DND-41 (cell line): ENCODE data around the gene C9orf72.
"Not testable (repeated sequence)": the region's sequence is repeated elsewhere in the genome, so short reads cannot be mapped to it uniquely, and the experiment has no call there.

ENCODE experiments used
- ATAC-seq: fragments of 200-7000 bp; cut with Tn5 transposase; 3 replicates; pipeline ENCODE4 v1.9.1; 2021; ENCODE audit warnings: low read depth; ENCODE audit not compliant: insufficient read depth
- DNase-seq: peaks from one replicate; pipeline ENCODE4 v3.0.0-alpha.2; 2020
- H2AFZ ChIP-seq: 2 replicates; pipeline ENCODE4 v1.6.0; 2012; ENCODE audit warnings: low read depth, low read length
- H3K27ac ChIP-seq: 2 replicates; pipeline ENCODE4 v1.5.1; 2012; ENCODE audit warnings: low read length, inconsistent platforms
- H3K27me3 ChIP-seq: fragments of 200-600 bp; sonication (generic); 2 replicates; pipeline ENCODE4 v1.6.0; 2012; ENCODE audit warnings: low read length, mild to moderate bottlenecking, inconsistent platforms; ENCODE audit not compliant: insufficient read depth, poor library complexity
- H3K36me3 ChIP-seq: 2 replicates; pipeline ENCODE4 v1.5.1; 2012; ENCODE audit warnings: low read length, inconsistent platforms; ENCODE audit not compliant: insufficient read depth
- H3K4me1 ChIP-seq: 2 replicates; pipeline ENCODE4 v1.5.1; 2012; ENCODE audit warnings: mild to moderate bottlenecking, low read length; ENCODE audit not compliant: insufficient read depth
- H3K4me2 ChIP-seq: 2 replicates; pipeline ENCODE4 v1.6.0; 2012; ENCODE audit warnings: mild to moderate bottlenecking, moderate library complexity, low read length, inconsistent platforms; ENCODE audit not compliant: insufficient read depth
- H3K4me3 ChIP-seq, 2 experiments: fragments of 200-600 bp in 1 of 2; shearing (Covaris generic) in 1 of 2; 2 replicates each; pipeline ENCODE4 v1.5.1; 2012 to 2016; ENCODE audit warnings: inconsistent platforms in 2 of 2, low read length in 2 of 2, mild to moderate bottlenecking in 2 of 2, low read depth in 1 of 2, moderate library complexity in 1 of 2
- H3K79me2 ChIP-seq: 2 replicates; pipeline ENCODE4 v1.6.0; 2012; ENCODE audit warnings: low read length, inconsistent platforms; ENCODE audit not compliant: insufficient read depth
- H3K9ac ChIP-seq: 2 replicates; pipeline ENCODE4 v1.6.0; 2012; ENCODE audit warnings: low read depth, mild to moderate bottlenecking, inconsistent platforms, low read length, moderate library complexity
- H3K9me3 ChIP-seq: 2 replicates; pipeline ENCODE4 v1.5.1; 2012; ENCODE audit warnings: low read length, moderate library complexity, mild to moderate bottlenecking, inconsistent platforms; ENCODE audit not compliant: insufficient read depth, severe bottlenecking
- H4K20me1 ChIP-seq: 2 replicates; pipeline ENCODE4 v1.6.0; 2012; ENCODE audit warnings: low read length; ENCODE audit not compliant: insufficient read depth
- CTCF ChIP-seq: IDR thresholded peaks from 2 replicates; pipeline ENCODE4 v1.5.1; 2012; ENCODE audit warnings: borderline replicate concordance, low read length, moderate library complexity, mild to moderate bottlenecking; ENCODE audit not compliant: poor library complexity, severe bottlenecking; ENCODE audit errors: extremely low read depth
- EZH2 ChIP-seq: IDR thresholded peaks from 3 replicates; pipeline ENCODE4 v1.6.1; 2012; ENCODE audit warnings: borderline replicate concordance, low read depth, mild to moderate bottlenecking, moderate library complexity, low read length, inconsistent platforms; ENCODE audit not compliant: severe bottlenecking

Gene C9orf72

GRCh38 chr9:27506981-27507380, 66.3 kb downstream of the C9orf72 start:
- H3K9me3 ChIP-seq = no peaks in the 10 kb centered on the region
- no peak overlapping the region for H3K4me2 ChIP-seq
- no peaks in the 10 kb centered on the region for H4K20me1 ChIP-seq
- H3K4me3 ChIP-seq = no peak overlapping the region
- ATAC-seq (no peak), DNase-seq (no peak)
- no peaks in the 10 kb centered on the region for H3K36me3 ChIP-seq
- no peaks in the 10 kb centered on the region for H3K4me1 ChIP-seq
- H3K27me3 ChIP-seq = no peaks in the 10 kb centered on the region
- no peak overlapping the region for H3K27ac ChIP-seq
- no peak overlapping the region for H2AFZ ChIP-seq
- no peaks in the 10 kb centered on the region for H3K79me2 ChIP-seq
- TF ChIP-seq CTCF (no peak), EZH2 (no peak)
- H3K9ac ChIP-seq = no peak overlapping the region

- no peak overlapping the region for H3K4me2 ChIP-seq
- H3K9ac ChIP-seq = no peak overlapping the region
- H2AFZ ChIP-seq = no peak overlapping the region
- H3K27me3 ChIP-seq = no peaks in the 10 kb centered on the region
- no peak overlapping the region for H3K4me3 ChIP-seq
- H3K27ac ChIP-seq = no peak overlapping the region
- H3K79me2 ChIP-seq = no peaks in the 10 kb centered on the region
- H3K9me3 ChIP-seq = no peaks in the 10 kb centered on the region
- no peaks in the 10 kb centered on the region for H3K4me1 ChIP-seq
- no peaks in the 10 kb centered on the region for H3K36me3 ChIP-seq
- no peak for DNase-seq
- H4K20me1 ChIP-seq = no peaks in the 10 kb centered on the region
- ATAC-seq = no peak
- TF ChIP-seq EZH2 (no peak), CTCF (no peak)
Measured at GRCh38 chr9:27505744-27506161, 67.5 kb downstream of the C9orf72 start.

- Histone ChIP-seq H3K9ac (no peak overlapping the region), H3K4me2 (no peak overlapping the region), H3K4me1 (no peaks in the 10 kb centered on the region), H3K27me3 (no peaks in the 10 kb centered on the region), H3K27ac (no peak overlapping the region), H2AFZ (no peak overlapping the region), H4K20me1 (no peaks in the 10 kb centered on the region), H3K9me3 (no peaks in the 10 kb centered on the region), H3K79me2 (no peaks in the 10 kb centered on the region), H3K36me3 (no peaks in the 10 kb centered on the region), H3K4me3 (no peak overlapping the region)
- TF ChIP-seq CTCF (no peak), EZH2 (no peak)
- DNase-seq (no peak), ATAC-seq (no peak)
Measured at GRCh38 chr9:27504259-27504658, 69.0 kb downstream of the C9orf72 start.

GRCh38 chr9:27503623-27504022, 69.7 kb downstream of the C9orf72 start:
- no peaks in the 10 kb centered on the region for H3K36me3 ChIP-seq
- H3K4me1 ChIP-seq = no peaks in the 10 kb centered on the region
- TF ChIP-seq EZH2 (no peak), CTCF (no peak)
- no peak overlapping the region for H3K4me3 ChIP-seq
- H3K4me2 ChIP-seq = no peak overlapping the region
- no peak overlapping the region for H3K27ac ChIP-seq
- H4K20me1 ChIP-seq = no peaks in the 10 kb centered on the region
- DNase-seq = no peak
- no peak for ATAC-seq
- H3K9ac ChIP-seq = no peak overlapping the region
- H3K79me2 ChIP-seq = no peaks in the 10 kb centered on the region
- H2AFZ ChIP-seq = no peak overlapping the region
- H3K9me3 ChIP-seq = no peaks in the 10 kb centered on the region
- no peaks in the 10 kb centered on the region for H3K27me3 ChIP-seq

- not testable (repeated sequence) for DNase-seq, H3K4me3 ChIP-seq, H3K27me3 ChIP-seq, H3K36me3 ChIP-seq, H3K9me3 ChIP-seq, H3K79me2 ChIP-seq, H4K20me1 ChIP-seq, ATAC-seq, H3K4me2 ChIP-seq, H3K9ac ChIP-seq, H3K4me1 ChIP-seq, H3K27ac ChIP-seq, H2AFZ ChIP-seq
Measured at GRCh38 chr9:27500902-27501301, 72.4 kb downstream of the C9orf72 start.
